ENCODE measurements around the gene AGBL2.
"Not testable (repeated sequence)": the region's sequence is repeated elsewhere in the genome, so short reads cannot be mapped to it uniquely, and the experiment has no call there.

DNA sequence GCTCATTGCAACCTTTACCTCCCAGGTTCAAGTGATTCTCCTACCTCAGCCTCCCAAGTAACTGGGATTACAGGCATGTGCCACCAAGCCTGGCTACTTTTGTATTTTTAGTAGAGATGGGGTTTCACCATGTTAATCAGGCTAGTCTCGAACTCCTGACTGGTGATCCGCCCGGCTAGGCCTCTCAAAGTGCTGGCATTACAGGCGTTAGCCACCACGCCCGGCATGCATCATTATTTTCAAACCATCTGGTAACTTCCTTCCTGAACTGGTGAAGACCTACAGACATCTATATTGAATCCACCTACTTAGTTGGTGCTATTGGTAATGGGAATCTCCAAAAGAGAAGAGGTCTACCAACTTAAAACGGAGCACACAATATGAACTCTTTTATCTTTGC is 22.6 kb upstream of the AGBL2 start:
- TF ChIP-seq EGR1 (IDR thresholded peaks at IDR 0.05; ENCODE audit: borderline replicate concordance, low read depth, low read length); CTCF (IDR thresholded peaks at IDR 0.05; ENCODE audit: control extremely low read depth in 1 of 3, insufficient read depth in 1 of 3, low read depth in 1 of 3, low read length in 3 of 3); POLR2A (IDR thresholded peaks at IDR 0.05; ENCODE audit: control extremely low read depth in 1 of 2, low read depth in 2 of 2, low read length in 2 of 2); TCF12 (IDR thresholded peaks at IDR 0.05; ENCODE audit: low read depth, low read length); GABPA (IDR thresholded peaks at IDR 0.05; ENCODE audit: borderline replicate concordance, insufficient read depth, low read length); FOSL1 (IDR thresholded peaks at IDR 0.05; ENCODE audit: insufficient read depth, low read depth, low read length); CBX8 (IDR thresholded peaks at IDR 0.05; ENCODE audit: borderline replicate concordance, low read depth, low read length); ASH2L (IDR thresholded peaks at IDR 0.05; ENCODE audit: low read length); KDM1A (IDR thresholded peaks at IDR 0.05; ENCODE audit: borderline replicate concordance, low read length); POLR2AphosphoS5 (IDR thresholded peaks at IDR 0.05; ENCODE audit: low read depth, low read length); EZH2 (IDR thresholded peaks at IDR 0.05; ENCODE audit: low read depth, low read length, severe bottlenecking); JUN (IDR thresholded peaks at IDR 0.05; ENCODE audit: low read depth, low read length): not testable (repeated sequence)

Measured in H1 (cell line).